Fibroblast of mammary gland (primary cell): ENCODE measurements around the gene CDIP1.

Experiments
- DNase-seq: peaks from one replicate; pipeline ENCODE4 v3.0.0-alpha.2; 2010; ENCODE audit warnings: low read depth
- H3K4me3 ChIP-seq: 2 replicates; pipeline ENCODE4 v1.5.1; 2011; ENCODE audit warnings: low read depth, mild to moderate bottlenecking, low read length, moderate library complexity; ENCODE audit not compliant: control insufficient read depth
- TF ChIP-seq, protein P1 (sequence below): conservative IDR thresholded peaks from 2 replicates; pipeline ENCODE4 v1.5.1; 2011; ENCODE audit warnings: low read depth, low read length, inconsistent platforms; ENCODE audit not compliant: control insufficient read depth, insufficient read depth

Gene CDIP1

GRCh38 chr16:4561596-4561995 is 23.0 kb upstream of the CDIP1 start:
- DNase-seq, result no peak
- TF ChIP-seq, protein P1, sequence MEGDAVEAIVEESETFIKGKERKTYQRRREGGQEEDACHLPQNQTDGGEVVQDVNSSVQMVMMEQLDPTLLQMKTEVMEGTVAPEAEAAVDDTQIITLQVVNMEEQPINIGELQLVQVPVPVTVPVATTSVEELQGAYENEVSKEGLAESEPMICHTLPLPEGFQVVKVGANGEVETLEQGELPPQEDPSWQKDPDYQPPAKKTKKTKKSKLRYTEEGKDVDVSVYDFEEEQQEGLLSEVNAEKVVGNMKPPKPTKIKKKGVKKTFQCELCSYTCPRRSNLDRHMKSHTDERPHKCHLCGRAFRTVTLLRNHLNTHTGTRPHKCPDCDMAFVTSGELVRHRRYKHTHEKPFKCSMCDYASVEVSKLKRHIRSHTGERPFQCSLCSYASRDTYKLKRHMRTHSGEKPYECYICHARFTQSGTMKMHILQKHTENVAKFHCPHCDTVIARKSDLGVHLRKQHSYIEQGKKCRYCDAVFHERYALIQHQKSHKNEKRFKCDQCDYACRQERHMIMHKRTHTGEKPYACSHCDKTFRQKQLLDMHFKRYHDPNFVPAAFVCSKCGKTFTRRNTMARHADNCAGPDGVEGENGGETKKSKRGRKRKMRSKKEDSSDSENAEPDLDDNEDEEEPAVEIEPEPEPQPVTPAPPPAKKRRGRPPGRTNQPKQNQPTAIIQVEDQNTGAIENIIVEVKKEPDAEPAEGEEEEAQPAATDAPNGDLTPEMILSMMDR, result no peak
- H3K4me3 ChIP-seq, result no peak overlapping the region

GRCh38 chr16:4557973-4558372 is 19.4 kb upstream of the CDIP1 start:
- H3K4me3 ChIP-seq, result no peak overlapping the region
- TF ChIP-seq, protein P1, result no peak
- no peak for DNase-seq

DNA sequence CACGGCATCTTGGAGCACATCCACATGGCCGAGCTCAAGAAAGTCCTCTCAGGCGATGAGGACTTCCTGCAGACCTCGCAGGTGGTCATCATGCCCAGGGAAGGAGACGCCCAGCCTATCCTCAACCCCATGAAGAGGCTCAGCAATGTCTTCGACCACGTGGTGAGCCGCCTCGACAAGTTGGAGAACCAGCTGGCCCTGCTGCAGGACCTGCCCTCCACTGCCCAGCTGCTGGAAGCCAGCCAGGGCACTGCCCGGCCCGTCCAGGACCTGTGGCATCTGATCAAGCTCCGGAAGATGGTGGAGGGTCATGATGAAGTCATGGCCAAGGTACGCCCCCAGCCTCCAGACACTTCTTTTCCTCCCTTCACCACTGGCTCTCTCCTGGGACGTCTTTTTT is 18.0 kb upstream of the CDIP1 start:
- DNase-seq, result no peak
- TF ChIP-seq, protein P1, result no peak
- H3K4me3 ChIP-seq, result no peak overlapping the region

DNA sequence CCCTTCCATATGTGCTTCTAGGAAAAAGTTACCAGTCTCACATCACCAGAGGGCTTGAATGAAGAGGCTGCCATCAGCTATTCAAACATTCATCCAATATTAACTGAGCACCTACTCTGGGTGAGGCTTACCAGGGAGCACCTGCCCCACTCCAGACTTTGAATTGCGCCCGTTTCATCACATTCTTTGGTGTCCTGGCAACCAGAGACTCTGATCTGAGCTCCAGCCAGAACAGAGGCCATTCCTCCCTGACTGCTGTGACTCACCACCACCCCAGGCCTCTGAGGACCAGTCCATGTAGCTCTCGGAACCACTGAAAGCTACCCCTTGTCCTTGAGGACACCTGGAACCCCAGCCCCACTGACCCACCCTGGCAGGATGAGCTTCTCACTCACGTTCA is 17.5 kb upstream of the CDIP1 start, which contains the start of gene C16orf96:
Gene C16orf96, plus strand, starts transcription at position 229 of the 400 bp plus-strand sequence. Its CDS starts 150 bp downstream, at position 379.
- TF ChIP-seq, protein P1, result no peak
- no peak for DNase-seq

DNA sequence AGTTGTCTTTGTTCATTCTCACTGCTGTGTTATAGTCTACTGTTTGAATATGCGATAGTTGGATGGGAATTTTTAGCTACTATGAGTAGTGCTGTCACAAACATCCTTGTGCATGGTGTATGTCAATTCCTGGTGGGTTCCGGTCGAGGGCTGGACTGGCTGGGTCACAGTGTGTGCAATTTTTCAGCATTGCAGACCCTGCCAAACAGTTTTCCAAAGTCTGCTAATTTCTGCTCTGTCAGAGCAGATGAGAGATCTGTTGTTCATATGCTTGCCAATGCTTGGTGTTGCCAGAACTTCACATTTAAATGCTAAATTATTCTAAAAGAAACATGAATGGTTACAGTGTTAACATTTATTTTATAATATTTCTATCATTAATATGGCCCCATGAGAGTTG is 14.0 kb upstream of the CDIP1 start:
- H3K4me3 ChIP-seq, result no peak overlapping the region
- DNase-seq, result no peak
- TF ChIP-seq, protein P1, result no peak

More for the DNA sequence above, 17.5 kb upstream of the CDIP1 start, which contains the start of gene C16orf96:
- H3K4me3 ChIP-seq, result no peak within 1 kb of the TSS

DNA sequence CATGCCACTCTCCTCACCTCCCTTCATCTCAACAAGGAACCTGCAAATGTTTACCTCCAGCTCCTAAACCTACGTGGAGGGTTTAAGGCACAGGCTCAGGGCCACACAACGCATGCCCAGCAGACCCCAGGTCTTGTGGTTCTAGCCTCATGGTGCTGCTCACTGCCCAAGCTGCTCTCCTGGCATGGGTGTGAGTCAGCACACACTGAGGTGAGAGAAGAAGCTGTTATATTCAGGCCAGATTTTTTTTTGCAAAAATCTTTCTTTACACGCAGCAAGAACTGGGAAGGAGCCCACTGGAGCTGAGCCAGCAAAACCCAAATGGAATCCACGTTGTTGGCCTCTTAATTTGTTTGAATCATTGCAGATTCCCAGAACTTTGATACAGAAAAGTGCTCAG is 12.0 kb upstream of the CDIP1 start:
- peak; percentile 18 for DNase-seq
- no peak overlapping the region for H3K4me3 ChIP-seq
- TF ChIP-seq, protein P1, result no peak

DNA sequence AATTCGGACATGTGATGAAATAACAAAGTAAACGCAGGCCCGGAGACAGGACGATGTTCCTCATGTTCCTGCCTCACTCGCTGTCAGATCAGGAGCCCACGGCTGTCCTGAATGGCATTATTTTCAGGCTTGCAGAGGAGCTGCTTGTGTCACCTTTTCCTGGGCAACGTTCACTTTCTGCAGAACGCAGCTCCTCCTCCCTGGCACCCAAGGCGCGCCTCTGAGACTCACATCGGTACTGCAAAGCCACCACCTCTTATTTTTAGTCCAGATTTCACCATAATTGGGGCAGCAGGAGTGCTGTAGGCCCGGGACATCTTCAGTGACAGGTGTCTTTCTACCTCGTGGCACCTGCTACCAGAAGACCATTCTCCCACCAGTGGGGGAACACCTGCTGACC is 9.6 kb upstream of the CDIP1 start:
- DNase-seq, result no peak
- no peak overlapping the region for H3K4me3 ChIP-seq
- TF ChIP-seq, protein P1, result no peak
